GM12878 (cell line): ENCODE data around the gene SIN3B. TPM values are rescaled to one million over a fixed set of nuclear protein-coding genes. Genes with fewer than 3 reads are reported as not detected.

Source experiments
- ATAC-seq: fragments of 200-7000 bp; cut with Tn5 transposase; 3 replicates; pipeline ENCODE4 v1.9.1; 2020; ENCODE audit warnings: mild to moderate bottlenecking, moderate library complexity
- BruUV-seq: library from RNA; stranded (reverse); fragments of 400-500 nt; replicated peaks from 2 replicates; lab custom pipeline; 2021; lab: Mats Ljungman, UMichigan
- CTCF ChIA-PET: fragments of 300-600 bp; sonication (Branson Sonifier 250); formaldehyde crosslinking; extraction: SDS; loops from one replicate; lab custom pipeline; 2021; ENCODE audit warnings: inconsistent platforms; lab: Yijun Ruan, JAX
- POLR2A ChIA-PET: fragments of 350-600 bp; formaldehyde crosslinking; extraction: SDS; loops from one replicate; lab custom pipeline; 2021; ENCODE audit warnings: inconsistent platforms; lab: Charles Lee
- RAD21 ChIA-PET: fragments of 300-600 bp; sonication (Branson Sonifier 250); formaldehyde crosslinking; loops from one replicate; lab custom pipeline; 2023; ENCODE audit warnings: antibody characterized with exemption; ENCODE audit not compliant: unreplicated experiment; lab: Charles Lee
- SMC1A ChIA-PET: fragments of 300-600 bp; sonication (Branson Sonifier 250); formaldehyde crosslinking; loops from one replicate; lab custom pipeline; 2023; ENCODE audit not compliant: unreplicated experiment, uncharacterized antibody; lab: Charles Lee
- DNase-seq: peaks from one replicate; pipeline ENCODE4 v3.0.0-alpha.2; 2011; ENCODE audit warnings: low read depth, low spot score
- FAIRE-seq: peaks from 3 replicates; lab custom pipeline; 2011; peaks lifted over from hg19 to GRCh38; lab: Jason Lieb, UNC
- H2AFZ ChIP-seq: 2 replicates; pipeline ENCODE4 v1.6.0; 2011; ENCODE audit warnings: low read depth, low read length, control low read depth; ENCODE audit not compliant: control insufficient read depth
- H3K27ac ChIP-seq: 2 replicates; pipeline ENCODE4 v1.5.1; 2011; ENCODE audit warnings: control low read depth; ENCODE audit not compliant: control insufficient read depth, insufficient read depth
- H3K27me3 ChIP-seq, 2 experiments: replicated peaks in 1 of 2; 2 replicates each; pipeline versions ENCODE4 v1.6.0 to v1.6.1; 2011; ENCODE audit warnings: low read length in 1 of 2; ENCODE audit not compliant: control insufficient read depth in 2 of 2, insufficient read depth in 2 of 2
- H3K36me3 ChIP-seq, 2 experiments: 2 replicates each; pipeline ENCODE4 v1.5.1; 2011; ENCODE audit warnings: low read length in 1 of 2; ENCODE audit not compliant: control insufficient read depth in 2 of 2, insufficient read depth in 2 of 2
- H3K4me1 ChIP-seq: 2 replicates; pipeline ENCODE4 v1.6.1; 2011; ENCODE audit warnings: mild to moderate bottlenecking, low read length, moderate library complexity, mixed read lengths; ENCODE audit not compliant: control insufficient read depth, insufficient read depth
- H3K4me2 ChIP-seq: 2 replicates; pipeline ENCODE4 v1.6.0; 2011; ENCODE audit warnings: control low read depth; ENCODE audit not compliant: control insufficient read depth, insufficient read depth
- H3K4me3 ChIP-seq: fragments of 200-600 bp; sonication (generic); 2 replicates; pipeline ENCODE4 v1.5.1; 2016
- H3K79me2 ChIP-seq: 2 replicates; pipeline ENCODE4 v1.6.0; 2011; ENCODE audit warnings: low read length; ENCODE audit not compliant: control insufficient read depth, insufficient read depth
- H3K9ac ChIP-seq: 2 replicates; pipeline ENCODE4 v1.8.0; 2011; ENCODE audit warnings: low read length, control low read depth, mixed read lengths; ENCODE audit not compliant: control insufficient read depth, insufficient read depth
- H3K9me3 ChIP-seq: replicated peaks from 3 replicates; pipeline ENCODE4 v1.5.1; 2011; ENCODE audit warnings: mild to moderate bottlenecking, low read length; ENCODE audit not compliant: control insufficient read depth, insufficient read depth
- H4K20me1 ChIP-seq: 2 replicates; pipeline ENCODE4 v1.6.0; 2011; ENCODE audit not compliant: control insufficient read depth, insufficient read depth
- BMI1 ChIP-seq: fragments of 450-650 bp; IDR thresholded peaks from 2 replicates; pipeline ENCODE4 v1.6.1; 2016; ENCODE audit warnings: mild to moderate bottlenecking, moderate library complexity, borderline replicate concordance
- BRCA1 ChIP-seq: IDR thresholded peaks from 2 replicates; pipeline ENCODE4 v1.6.1; 2011; ENCODE audit warnings: low read depth, low read length, improper control_type of control experiment
- CBFB ChIP-seq: IDR thresholded peaks from 2 replicates; pipeline ENCODE4 v1.6.1; 2016; ENCODE audit warnings: antibody characterized with exemption, low read depth
- KAT2A ChIP-seq: conservative IDR thresholded peaks from 2 replicates; pipeline ENCODE4 v1.6.1; 2011; ENCODE audit warnings: low read depth, low read length; ENCODE audit not compliant: control insufficient read depth
- MTA3 ChIP-seq: IDR thresholded peaks from 2 replicates; pipeline ENCODE4 v1.6.1; 2012; ENCODE audit warnings: low read length, inconsistent platforms, borderline replicate concordance
- NR2F1 ChIP-seq: fragments of 450-650 bp; conservative IDR thresholded peaks from 2 replicates; pipeline ENCODE4 v1.6.1; 2017; ENCODE audit warnings: mild to moderate bottlenecking
- RAD51 ChIP-seq: fragments of 450-650 bp; IDR thresholded peaks from 2 replicates; pipeline ENCODE4 v1.6.1; 2016; ENCODE audit warnings: moderate library complexity, mild to moderate bottlenecking, inconsistent platforms
- SP1 ChIP-seq: IDR thresholded peaks from one replicate; pipeline ENCODE4 v1.6.1; 2011; ENCODE audit warnings: low read depth, low read length
- SRF ChIP-seq, 2 experiments: IDR thresholded peaks; 2 replicates each; pipeline ENCODE4 v1.6.1; 2011; ENCODE audit warnings: low read depth in 2 of 2, low read length in 2 of 2, mild to moderate bottlenecking in 1 of 2, moderate library complexity in 1 of 2
- SUPT20H ChIP-seq: IDR thresholded peaks from 2 replicates; pipeline ENCODE4 v1.6.1; 2011; ENCODE audit warnings: low read depth, mild to moderate bottlenecking, low read length, moderate library complexity, borderline replicate concordance; ENCODE audit not compliant: control insufficient read depth
- TARDBP ChIP-seq: IDR thresholded peaks from 2 replicates; pipeline ENCODE4 v1.6.1; 2016; ENCODE audit warnings: borderline replicate concordance
- WRNIP1 ChIP-seq: IDR thresholded peaks from 2 replicates; pipeline ENCODE4 v1.6.1; 2011; ENCODE audit warnings: low read depth, low read length, improper control_type of control experiment, borderline replicate concordance
- ZNF207 ChIP-seq: fragments of 450-650 bp; IDR thresholded peaks from 2 replicates; pipeline ENCODE4 v1.6.1; 2014; ENCODE audit warnings: antibody characterized with exemption, mild to moderate bottlenecking, borderline replicate concordance
- ZNF384 ChIP-seq: IDR thresholded peaks from 2 replicates; pipeline ENCODE4 v1.6.1; 2012; ENCODE audit warnings: low read depth, mild to moderate bottlenecking, low read length, improper control_type of control experiment, borderline replicate concordance
- WGBS: methylation state at CpG from one replicate; pipeline ENCODE4 v1.1.6; 2016; ENCODE audit warnings: low lambda C conversion rate; ENCODE audit not compliant: insufficient replicate concordance, insufficient coverage; ENCODE audit errors: missing lambda C conversion rate; 5-methylcytosine and 5-hydroxymethylcytosine counted together
- in situ Hi-C: fragments of 300-500 bp; cut with MboI; formaldehyde crosslinking; loops from 9 replicates; pipeline ENCODE4 v1.14.3; 2018; ENCODE audit warnings: mixed read lengths
- intact Hi-C: fragments of 100-400 bp; cut with micrococcal nuclease; formaldehyde crosslinking; loops from one replicate; pipeline ENCODE4 v1.14.2; 2022; ENCODE audit not compliant: unreplicated experiment
- polyA plus RNA-seq, 11 experiments: library from polyadenylated mRNA; depleted of rRNA in 4 of 11; unstranded in 6 of 11; stranded (reverse) in 5 of 11; fragments of >200 nt; fragmentation: Nextera tagmentation in 4 of 11; fragmentation: Illumina TruSeq in 1 of 11; extraction: Ambion mirVana in 4 of 11; extraction: Trizol in 1 of 11; gene quantifications; 1 replicate in 1 of 11; 2 replicates in 10 of 11; pipeline versions ENCODE4 v1.2.1 to v1.2.3, GENCODE V29; 2011 to 2016; ENCODE audit warnings: inconsistent platforms in 2 of 11, missing spikeins in 2 of 11, low read depth in 1 of 11
- total RNA-seq, 4 experiments: library from RNA; depleted of rRNA in 3 of 4; stranded (reverse); fragments of >200 nt in 3 of 4; fragmentation: Illumina TruSeq in 1 of 4; extraction: Trizol in 1 of 4; gene quantifications; 2 replicates each; pipeline versions ENCODE4 v1.2.1 to v1.2.3, GENCODE V29; 2013 to 2021
- TF ChIP-seq, protein P1 (sequence below): fragments of 450-650 bp; IDR thresholded peaks from 2 replicates; pipeline ENCODE4 v1.6.1; 2017; ENCODE audit warnings: mild to moderate bottlenecking, low read depth, inconsistent platforms; ENCODE audit not compliant: poor library complexity, severe bottlenecking

Gene SIN3B
- total and polyA plus RNA-seq, 10 of the 15 experiments (the other 5 are each of a cell fraction or from before 2014, with no cell fraction given), result 0.68 to 34.5 (median 15.8) TPM

DNA sequence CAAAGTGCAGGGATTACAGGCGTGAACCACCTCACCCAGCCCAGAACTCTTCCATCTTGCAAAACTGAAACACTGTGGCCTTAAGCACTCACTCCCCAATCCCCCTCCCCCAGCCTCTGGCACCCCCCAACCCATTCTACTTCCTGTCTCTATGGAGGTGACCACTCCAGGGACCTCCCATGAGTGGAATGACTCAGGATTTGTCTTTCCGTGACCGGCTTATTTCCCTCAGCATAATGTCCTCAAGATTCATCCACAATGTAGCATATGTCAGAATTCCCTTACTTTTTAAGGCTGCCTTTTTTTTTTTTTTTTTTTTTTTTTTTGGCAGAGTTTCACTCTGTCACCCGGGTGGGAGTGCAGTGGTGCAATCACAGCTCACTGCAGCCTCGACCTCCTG, 56.0 kb downstream of the SIN3B start:
- no peak overlapping the region for H3K4me2 ChIP-seq
- no peaks in the 10 kb centered on the region; a peak in 1 of 4 replicates for H3K36me3 ChIP-seq
- ATAC-seq, result no peak
- no peak for DNase-seq
- ChIA-PET CTCF (interaction anchor here (0.6 kb wide), 1 partner anchor 170 kb away, joined by 5 read pairs; no protein-coding TSS in a partner anchor), RAD21 (interaction anchor here (0.6 kb wide), 1 partner anchor 843 kb away, joined by 3 read pairs; no protein-coding TSS in a partner anchor), POLR2A (interaction anchor here (0.7 kb wide), 1 partner anchor 171 kb away, joined by 3 read pairs; no protein-coding TSS in a partner anchor), SMC1A (interaction anchor here (0.6 kb wide), 1 partner anchor 179 kb away, joined by 3 read pairs; no protein-coding TSS in a partner anchor)
- no peak overlapping the region for H3K9ac ChIP-seq
- FAIRE-seq, result no peak
- no peak overlapping the region for H3K27ac ChIP-seq
- in situ Hi-C loops (no loop called here), intact Hi-C loops (no loop called here)
- 25% methylated on average over 5 of the region's 5 CpGs for WGBS
- no peaks in the 10 kb centered on the region for H4K20me1 ChIP-seq
- H3K79me2 ChIP-seq, result no peaks in the 10 kb centered on the region
- peaks cover 16% of the 10 kb centered on the region; the same call in 2 of the 3 replicates for H3K9me3 ChIP-seq
- TF ChIP-seq KAT2A, result no peak
- no peak for TF ChIP-seq BRCA1
- H2AFZ ChIP-seq, result no peak overlapping the region
- peaks cover 19% of the 10 kb centered on the region for H3K4me1 ChIP-seq
- H3K4me3 ChIP-seq, result no peak overlapping the region
- no TSS peak for BruUV-seq
- H3K27me3 ChIP-seq, result no peaks in the 10 kb centered on the region

DNA sequence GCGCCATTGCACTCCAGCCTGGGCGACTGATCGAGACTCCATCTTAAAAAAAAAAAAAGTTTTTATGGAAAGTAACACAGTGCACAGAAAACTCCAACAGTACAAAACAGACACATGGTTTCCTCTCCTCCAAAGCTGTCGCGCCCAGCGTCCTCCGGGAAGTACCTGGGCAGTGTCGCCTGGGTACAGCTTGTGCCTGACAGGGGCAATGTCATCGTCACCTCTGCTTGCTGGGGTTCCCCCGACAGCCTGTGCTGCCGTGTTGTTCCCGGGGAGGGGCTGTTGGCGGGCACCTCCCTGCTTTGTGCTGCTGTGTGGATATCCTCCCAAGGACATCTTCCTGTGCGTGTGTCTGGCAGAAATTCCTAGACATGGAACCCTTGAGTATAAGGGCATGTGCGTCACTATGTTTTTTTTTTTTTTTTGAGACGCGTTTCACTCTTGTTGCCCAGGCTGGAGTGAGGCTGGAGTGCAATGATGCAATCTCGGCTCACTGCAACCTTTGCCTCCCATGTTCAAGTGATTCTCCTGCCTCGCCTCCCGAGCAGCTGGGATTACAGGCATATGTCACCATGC, 57.2 kb downstream of the SIN3B start:
- ATAC-seq, result no peak
- Histone ChIP-seq H3K27ac (no peak overlapping the region), H3K79me2 (no peaks in the 10 kb centered on the region), H3K9ac (no peak overlapping the region), H4K20me1 (no peaks in the 10 kb centered on the region), H3K27me3 (no peaks in the 10 kb centered on the region), H3K4me1 (peaks cover 19% of the 10 kb centered on the region), H3K9me3 (peaks cover 8% of the 10 kb centered on the region; the same call in 2 of the 3 replicates), H3K4me2 (no peak overlapping the region), H2AFZ (no peak overlapping the region), H3K36me3 (no peaks in the 10 kb centered on the region), H3K4me3 (no peak overlapping the region)
- DNase-seq, result no peak
- 41% methylated on average over 18 of the region's 20 CpGs for WGBS
- POLR2A ChIA-PET, result interaction anchor here (0.7 kb wide), 2 partner anchors 50 to 354 kb away, joined by 3 to 4 read pairs; no protein-coding TSS in a partner anchor
- no peak for FAIRE-seq
- RAD21 ChIA-PET, result no interaction called here
- BruUV-seq, result no TSS peak
- in situ Hi-C loops (no loop called here), intact Hi-C loops (no loop called here)
- CTCF ChIA-PET, result interaction anchor here (0.6 to 1.1 kb wide), 2 partner anchors 113 to 1795 kb away, joined by 3 read pairs; no protein-coding TSS in a partner anchor
- SMC1A ChIA-PET, result interaction anchor here (0.6 kb wide), 1 partner anchor 1181 kb away, joined by 4 read pairs; no protein-coding TSS in a partner anchor
- TF ChIP-seq BMI1 (no peak), TARDBP (no peak), SP1 (no peak), SRF (IDR thresholded peaks at IDR 0.05; ENCODE audit: low read depth in 2 of 2, low read length in 2 of 2) (no peak), MTA3 (no peak), ZNF384 (no peak), SUPT20H (no peak), CBFB (no peak), NR2F1 (no peak), ZNF207 (no peak), WRNIP1 (no peak), RAD51 (no peak)
- TF ChIP-seq, protein P1, sequence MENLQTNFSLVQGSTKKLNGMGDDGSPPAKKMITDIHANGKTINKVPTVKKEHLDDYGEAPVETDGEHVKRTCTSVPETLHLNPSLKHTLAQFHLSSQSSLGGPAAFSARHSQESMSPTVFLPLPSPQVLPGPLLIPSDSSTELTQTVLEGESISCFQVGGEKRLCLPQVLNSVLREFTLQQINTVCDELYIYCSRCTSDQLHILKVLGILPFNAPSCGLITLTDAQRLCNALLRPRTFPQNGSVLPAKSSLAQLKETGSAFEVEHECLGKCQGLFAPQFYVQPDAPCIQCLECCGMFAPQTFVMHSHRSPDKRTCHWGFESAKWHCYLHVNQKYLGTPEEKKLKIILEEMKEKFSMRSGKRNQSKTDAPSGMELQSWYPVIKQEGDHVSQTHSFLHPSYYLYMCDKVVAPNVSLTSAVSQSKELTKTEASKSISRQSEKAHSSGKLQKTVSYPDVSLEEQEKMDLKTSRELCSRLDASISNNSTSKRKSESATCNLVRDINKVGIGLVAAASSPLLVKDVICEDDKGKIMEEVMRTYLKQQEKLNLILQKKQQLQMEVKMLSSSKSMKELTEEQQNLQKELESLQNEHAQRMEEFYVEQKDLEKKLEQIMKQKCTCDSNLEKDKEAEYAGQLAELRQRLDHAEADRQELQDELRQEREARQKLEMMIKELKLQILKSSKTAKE, result no peak
